ENCODE results near the gene ARSG.

The ARSG gene

GRCh38 chr17:68324654-68325336 lies 33.5 kb downstream of the ARSG start:
- TF ChIP-seq GATA1 (IDR thresholded peaks at IDR 0.05; ENCODE audit: low read depth, low read length) (no peak), POLR2A (IDR thresholded peaks at IDR 0.05; ENCODE audit: low read length) (no peak)
- DNase-seq, result no peak

DNA sequence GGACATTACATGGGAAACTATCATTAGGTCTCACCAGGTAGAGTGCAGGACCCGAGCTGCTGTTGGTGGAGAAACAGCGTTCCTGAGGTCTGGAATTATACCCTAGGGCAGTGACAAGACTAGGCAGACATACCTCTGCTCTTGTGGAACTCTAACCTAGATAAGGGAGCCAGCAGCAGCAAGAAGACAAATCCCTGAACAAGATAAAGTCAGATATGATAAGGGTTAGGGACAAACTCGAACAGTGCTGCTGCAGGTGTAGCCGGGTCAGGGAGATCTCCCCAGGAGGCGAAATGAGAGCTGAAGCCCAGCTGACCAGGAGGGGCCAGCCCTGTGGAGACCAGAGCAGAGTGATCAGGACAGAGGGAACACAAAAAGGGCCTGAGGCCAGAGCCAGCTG lies 34.7 kb downstream of the ARSG start:
- TF ChIP-seq GATA1 (IDR thresholded peaks at IDR 0.05; ENCODE audit: low read depth, low read length) (no peak), POLR2A (IDR thresholded peaks at IDR 0.05; ENCODE audit: low read length) (no peak)
- no peak for DNase-seq

GRCh38 chr17:68326681-68327080 lies 35.4 kb downstream of the ARSG start:
- TF ChIP-seq POLR2A (IDR thresholded peaks at IDR 0.05; ENCODE audit: low read length) (no peak), GATA1 (IDR thresholded peaks at IDR 0.05; ENCODE audit: low read depth, low read length) (no peak)
- no peak for DNase-seq

- DNase-seq, result peak; percentile 9 to 17
- no peak for TF ChIP-seq GATA1 (IDR thresholded peaks at IDR 0.05; ENCODE audit: low read depth, low read length)
- no peak for TF ChIP-seq POLR2A (IDR thresholded peaks at IDR 0.05; ENCODE audit: low read length)
Observed at GRCh38 chr17:68327823-68328557, 36.7 kb downstream of the ARSG start.

DNA sequence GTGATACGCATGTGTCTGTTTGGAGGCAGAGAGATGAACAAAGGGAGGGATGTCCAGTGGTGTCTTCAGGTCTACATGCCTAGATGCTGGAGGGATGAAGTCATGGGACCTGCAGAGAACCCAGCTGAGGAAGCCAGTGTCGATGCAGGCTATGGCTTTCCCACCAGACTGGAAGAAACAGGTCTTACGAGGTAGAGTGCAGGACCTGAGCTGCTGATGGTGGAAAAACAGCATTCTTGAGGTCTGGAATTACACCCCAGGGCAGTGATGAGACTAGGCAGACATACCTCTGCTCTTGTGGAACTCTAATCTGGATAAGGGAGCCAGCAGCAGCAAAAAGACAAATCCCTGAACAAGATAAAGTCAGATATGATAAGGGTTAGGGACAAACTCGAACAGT lies 37.4 kb downstream of the ARSG start:
- TF ChIP-seq POLR2A (IDR thresholded peaks at IDR 0.05; ENCODE audit: low read length), result no peak
- no peak for TF ChIP-seq GATA1 (IDR thresholded peaks at IDR 0.05; ENCODE audit: low read depth, low read length)
- DNase-seq, result no peak

DNA sequence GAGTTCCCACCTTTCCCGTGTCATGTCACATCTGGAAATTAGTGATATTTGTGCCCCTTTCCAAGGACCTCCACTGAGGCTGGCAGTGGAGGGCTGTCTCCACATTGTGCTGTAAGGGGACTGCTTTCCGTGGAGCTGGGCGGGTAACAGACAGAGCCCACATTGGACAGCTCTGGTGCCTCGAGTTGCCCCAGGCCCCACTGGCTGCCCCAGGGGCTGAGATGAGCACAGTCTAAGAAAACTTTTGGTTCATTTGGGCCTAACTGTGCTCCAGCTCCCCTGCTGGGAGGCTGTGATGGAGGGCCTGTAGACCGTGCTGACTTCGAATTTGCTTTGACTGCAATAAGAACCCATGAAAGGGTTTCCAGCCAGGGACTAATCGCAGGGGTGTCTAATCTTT lies 38.0 kb downstream of the ARSG start:
- TF ChIP-seq POLR2A (IDR thresholded peaks at IDR 0.05; ENCODE audit: low read length), result no peak
- TF ChIP-seq GATA1 (IDR thresholded peaks at IDR 0.05; ENCODE audit: low read depth, low read length), result no peak
- DNase-seq, result no peak

DNA sequence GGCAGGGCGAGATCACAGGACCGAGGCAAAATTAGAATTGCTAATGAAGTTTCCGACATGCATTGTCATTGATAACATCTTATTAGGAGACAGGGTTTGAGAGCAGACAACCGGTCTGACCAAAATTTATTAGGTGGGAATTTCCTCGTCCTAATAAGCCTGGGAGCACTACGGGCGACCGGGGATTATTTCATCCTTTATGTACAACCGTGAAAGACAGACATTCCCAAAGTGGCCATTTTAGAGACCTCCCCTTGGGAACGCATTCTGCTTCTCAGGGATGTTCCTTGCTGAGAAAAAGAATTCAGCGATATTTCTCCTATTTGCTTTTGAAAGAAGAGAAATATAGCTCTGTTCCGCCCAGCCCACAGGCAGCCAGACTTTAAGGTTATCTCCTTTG lies 40.6 kb downstream of the ARSG start:
- DNase-seq, result peak in 1 of 2 experiments; percentile 11

DNA sequence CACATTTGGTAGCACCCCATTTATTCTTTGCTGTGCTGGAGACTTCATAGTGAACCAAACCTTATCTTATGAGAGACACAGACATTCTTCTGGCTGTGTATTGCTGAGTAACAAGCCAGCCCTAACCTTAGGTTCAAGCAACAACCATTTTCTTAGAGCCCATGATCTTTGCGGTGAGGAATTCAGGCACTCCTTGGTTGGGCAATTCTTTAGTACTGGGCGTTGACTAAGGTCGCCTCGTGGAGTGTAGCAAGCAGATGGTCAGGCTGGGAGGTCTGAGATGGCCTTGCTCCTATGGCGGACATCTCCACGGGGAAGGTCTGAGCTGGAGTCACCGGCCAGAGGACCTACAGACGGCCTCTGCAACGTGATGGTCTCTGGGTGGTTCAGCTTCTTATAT lies 43.1 kb downstream of the ARSG start:
- DNase-seq, result no peak
- TF ChIP-seq GATA1 (IDR thresholded peaks at IDR 0.05; ENCODE audit: low read depth, low read length), result no peak
- TF ChIP-seq POLR2A (IDR thresholded peaks at IDR 0.05; ENCODE audit: low read length), result no peak

GRCh38 chr17:68341482-68341881 lies 50.2 kb downstream of the ARSG start:
- no peak for DNase-seq
- TF ChIP-seq GATA1 (IDR thresholded peaks at IDR 0.05; ENCODE audit: low read depth, low read length), result no peak
- no peak for TF ChIP-seq POLR2A (IDR thresholded peaks at IDR 0.05; ENCODE audit: low read length)

DNA sequence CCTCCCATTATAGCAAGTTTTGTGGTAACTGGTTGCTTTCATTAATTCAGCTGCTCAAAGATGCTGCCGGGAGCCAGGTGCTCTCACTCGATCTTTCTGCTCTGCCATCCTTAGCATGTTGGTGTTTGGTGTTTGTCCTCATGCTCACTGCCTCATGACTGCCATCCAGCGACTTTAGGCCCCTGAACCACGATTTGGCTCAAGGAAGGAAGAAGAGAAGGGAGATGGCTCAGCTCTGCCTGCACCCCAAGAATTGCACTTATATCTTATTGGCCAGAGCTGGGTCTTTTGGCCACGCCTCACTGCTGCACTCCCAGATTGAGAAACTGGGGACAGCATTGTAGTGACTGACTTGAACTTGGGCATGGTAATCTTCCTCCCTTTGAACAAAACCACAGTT lies 52.7 kb downstream of the ARSG start:
- TF ChIP-seq POLR2A (IDR thresholded peaks at IDR 0.05; ENCODE audit: low read length) (no peak), GATA1 (IDR thresholded peaks at IDR 0.05; ENCODE audit: low read depth, low read length) (no peak)
- no peak for DNase-seq

GRCh38 chr17:68344701-68345136 lies 53.4 kb downstream of the ARSG start:
- TF ChIP-seq POLR2A (IDR thresholded peaks at IDR 0.05; ENCODE audit: low read length) (no peak), GATA1 (IDR thresholded peaks at IDR 0.05; ENCODE audit: low read depth, low read length) (no peak)
- DNase-seq, result no peak

DNA sequence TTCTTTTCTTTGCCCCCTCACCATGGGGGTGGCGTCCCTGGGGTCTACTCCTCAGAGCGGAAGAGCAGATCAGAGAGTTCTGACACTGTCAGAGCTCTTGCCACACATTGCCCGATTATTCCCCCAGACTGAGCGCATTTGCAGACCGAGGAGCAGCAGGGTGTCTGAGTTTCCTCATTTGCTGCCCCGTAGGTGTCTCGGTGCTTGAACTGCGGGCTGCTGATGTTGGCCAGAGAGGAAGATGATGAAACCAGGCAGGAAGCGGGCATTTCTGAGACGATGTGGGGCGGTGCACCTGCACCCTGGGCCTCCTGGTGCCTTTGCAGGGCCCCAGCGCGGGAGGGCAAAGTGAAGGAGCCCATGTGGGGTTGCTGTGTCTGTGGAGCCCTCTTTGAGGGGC lies 55.2 kb downstream of the ARSG start:
- TF ChIP-seq GATA1 (IDR thresholded peaks at IDR 0.05; ENCODE audit: low read depth, low read length) (no peak), POLR2A (IDR thresholded peaks at IDR 0.05; ENCODE audit: low read length) (no peak)
- DNase-seq, result no peak

- no peak for TF ChIP-seq GATA1 (IDR thresholded peaks at IDR 0.05; ENCODE audit: low read depth, low read length)
- no peak for TF ChIP-seq POLR2A (IDR thresholded peaks at IDR 0.05; ENCODE audit: low read length)
- no peak for DNase-seq
Observed at GRCh38 chr17:68347380-68347779, 56.1 kb downstream of the ARSG start.

GRCh38 chr17:68349157-68349556 lies 57.9 kb downstream of the ARSG start:
- no peak for TF ChIP-seq POLR2A (IDR thresholded peaks at IDR 0.05; ENCODE audit: low read length)
- no peak for TF ChIP-seq GATA1 (IDR thresholded peaks at IDR 0.05; ENCODE audit: low read depth, low read length)
- no peak for DNase-seq

DNA sequence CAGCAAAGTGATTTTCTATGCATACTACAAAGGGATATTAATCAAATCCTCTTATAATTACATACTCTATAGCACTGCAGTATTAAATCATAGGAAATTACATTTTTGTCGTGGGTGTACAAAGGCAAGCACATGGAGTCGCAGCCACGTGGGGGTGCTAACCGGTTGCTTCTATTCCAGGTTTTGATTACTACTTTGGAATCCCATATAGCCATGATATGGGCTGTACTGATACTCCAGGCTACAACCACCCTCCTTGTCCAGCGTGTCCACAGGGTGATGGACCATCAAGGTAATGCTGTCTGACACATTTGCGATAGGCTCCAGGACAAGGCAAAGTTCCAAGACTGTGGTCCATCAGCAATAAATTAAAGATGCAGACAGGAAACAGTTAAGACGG lies 60.1 kb downstream of the ARSG start:
- no peak for TF ChIP-seq GATA1 (IDR thresholded peaks at IDR 0.05; ENCODE audit: low read depth, low read length)
- TF ChIP-seq POLR2A (IDR thresholded peaks at IDR 0.05; ENCODE audit: low read length), result no peak
- DNase-seq, result no peak
